ENCODE results near the gene ATXN10.

ATXN10 gene

GRCh38 chr22:45750626-45751025 lies 79.0 kb downstream of the ATXN10 start:
- peaks cover 0 to 2% of the 10 kb centered on the region in 2 donors for H3K4me1 ChIP-seq (ENCODE audit: control insufficient read depth in 1 of 2, insufficient read depth in 2 of 2, low read length in 2 of 2)
- H3K36me3 ChIP-seq (ENCODE audit: control insufficient read depth in 1 of 2, insufficient read depth in 2 of 2, low read length in 2 of 2): peaks cover 0 to 4% of the 10 kb centered on the region in 2 donors
- H3K27me3 ChIP-seq (ENCODE audit: low read depth, low read length): no peaks in the 10 kb centered on the region
- no peaks in the 10 kb centered on the region for H3K9me3 ChIP-seq (ENCODE audit: control insufficient read depth in 1 of 2, low read length in 2 of 2)
- no peak overlapping the region for H3K27ac ChIP-seq (ENCODE audit: low read length)
- no peak overlapping the region for H3K4me3 ChIP-seq (ENCODE audit: low read depth in 1 of 2, low read length in 2 of 2)

GRCh38 chr22:45752036-45752435 lies 80.4 kb downstream of the ATXN10 start:
- H3K27ac ChIP-seq (ENCODE audit: low read length): no peak overlapping the region
- H3K9me3 ChIP-seq (ENCODE audit: control insufficient read depth in 1 of 2, low read length in 2 of 2): no peaks in the 10 kb centered on the region
- H3K27me3 ChIP-seq (ENCODE audit: low read depth, low read length): no peaks in the 10 kb centered on the region
- H3K4me1 ChIP-seq (ENCODE audit: control insufficient read depth in 1 of 2, insufficient read depth in 2 of 2, low read length in 2 of 2): peaks cover 0 to 11% of the 10 kb centered on the region in 2 donors
- no peak overlapping the region for H3K4me3 ChIP-seq (ENCODE audit: low read depth in 1 of 2, low read length in 2 of 2)
- H3K36me3 ChIP-seq (ENCODE audit: control insufficient read depth in 1 of 2, insufficient read depth in 2 of 2, low read length in 2 of 2): peaks cover 0 to 4% of the 10 kb centered on the region in 2 donors

GRCh38 chr22:45754822-45755221 lies 83.2 kb downstream of the ATXN10 start:
- H3K9me3 ChIP-seq (ENCODE audit: control insufficient read depth in 1 of 2, low read length in 2 of 2): no peaks in the 10 kb centered on the region
- no peak overlapping the region for H3K27ac ChIP-seq (ENCODE audit: low read length)

GRCh38 chr22:45756558-45756957 lies 84.9 kb downstream of the ATXN10 start:
- Histone ChIP-seq H3K27me3 (ENCODE audit: low read depth, low read length) (no peaks in the 10 kb centered on the region), H3K9me3 (ENCODE audit: control insufficient read depth in 1 of 2, low read length in 2 of 2) (no peaks in the 10 kb centered on the region), H3K27ac (ENCODE audit: low read length) (no peak overlapping the region), H3K36me3 (ENCODE audit: control insufficient read depth in 1 of 2, insufficient read depth in 2 of 2, low read length in 2 of 2) (no peaks in the 10 kb centered on the region), H3K4me3 (ENCODE audit: low read depth in 1 of 2, low read length in 2 of 2) (no peak overlapping the region), H3K4me1 (ENCODE audit: control insufficient read depth in 1 of 2, insufficient read depth in 2 of 2, low read length in 2 of 2) (peaks cover 0 to 16% of the 10 kb centered on the region in 2 donors)

More at GRCh38 chr22:45754822-45755221, 83.2 kb downstream of the ATXN10 start:
- Histone ChIP-seq H3K36me3 (ENCODE audit: control insufficient read depth in 1 of 2, insufficient read depth in 2 of 2, low read length in 2 of 2) (peaks cover 0 to 4% of the 10 kb centered on the region in 2 donors), H3K4me3 (ENCODE audit: low read depth in 1 of 2, low read length in 2 of 2) (no peak overlapping the region), H3K4me1 (ENCODE audit: control insufficient read depth in 1 of 2, insufficient read depth in 2 of 2, low read length in 2 of 2) (peaks cover 0 to 16% of the 10 kb centered on the region in 2 donors), H3K27me3 (ENCODE audit: low read depth, low read length) (no peaks in the 10 kb centered on the region)

GRCh38 chr22:45757068-45757467 lies 85.4 kb downstream of the ATXN10 start:
- no peaks in the 10 kb centered on the region for H3K36me3 ChIP-seq (ENCODE audit: control insufficient read depth in 1 of 2, insufficient read depth in 2 of 2, low read length in 2 of 2)
- peaks cover 0 to 16% of the 10 kb centered on the region in 2 donors for H3K4me1 ChIP-seq (ENCODE audit: control insufficient read depth in 1 of 2, insufficient read depth in 2 of 2, low read length in 2 of 2)
- H3K27me3 ChIP-seq (ENCODE audit: low read depth, low read length): no peaks in the 10 kb centered on the region
- H3K9me3 ChIP-seq (ENCODE audit: control insufficient read depth in 1 of 2, low read length in 2 of 2): no peaks in the 10 kb centered on the region
- peak overlapping the region in 1 of 2 donors; percentile 21 for H3K4me3 ChIP-seq (ENCODE audit: low read depth in 1 of 2, low read length in 2 of 2)
- no peak overlapping the region for H3K27ac ChIP-seq (ENCODE audit: low read length)

GRCh38 chr22:45757936-45758335 lies 86.3 kb downstream of the ATXN10 start:
- H3K4me3 ChIP-seq (ENCODE audit: low read depth in 1 of 2, low read length in 2 of 2): no peak overlapping the region
- no peaks in the 10 kb centered on the region for H3K9me3 ChIP-seq (ENCODE audit: control insufficient read depth in 1 of 2, low read length in 2 of 2)
- H3K27me3 ChIP-seq (ENCODE audit: low read depth, low read length): no peaks in the 10 kb centered on the region
- H3K27ac ChIP-seq (ENCODE audit: low read length): no peak overlapping the region
- no peaks in the 10 kb centered on the region for H3K36me3 ChIP-seq (ENCODE audit: control insufficient read depth in 1 of 2, insufficient read depth in 2 of 2, low read length in 2 of 2)
- peaks cover 0 to 20% of the 10 kb centered on the region in 2 donors for H3K4me1 ChIP-seq (ENCODE audit: control insufficient read depth in 1 of 2, insufficient read depth in 2 of 2, low read length in 2 of 2)

GRCh38 chr22:45758603-45759002 lies 87.0 kb downstream of the ATXN10 start:
- no peaks in the 10 kb centered on the region for H3K36me3 ChIP-seq (ENCODE audit: control insufficient read depth in 1 of 2, insufficient read depth in 2 of 2, low read length in 2 of 2)
- H3K4me3 ChIP-seq (ENCODE audit: low read depth in 1 of 2, low read length in 2 of 2): no peak overlapping the region
- H3K4me1 ChIP-seq (ENCODE audit: control insufficient read depth in 1 of 2, insufficient read depth in 2 of 2, low read length in 2 of 2): peaks cover 0 to 20% of the 10 kb centered on the region in 2 donors
- H3K27me3 ChIP-seq (ENCODE audit: low read depth, low read length): no peaks in the 10 kb centered on the region
- no peaks in the 10 kb centered on the region for H3K9me3 ChIP-seq (ENCODE audit: control insufficient read depth in 1 of 2, low read length in 2 of 2)
- H3K27ac ChIP-seq (ENCODE audit: low read length): no peak overlapping the region

- H3K4me1 ChIP-seq (ENCODE audit: control insufficient read depth in 1 of 2, insufficient read depth in 2 of 2, low read length in 2 of 2): peaks cover 0 to 18% of the 10 kb centered on the region in 2 donors
- no peak overlapping the region for H3K27ac ChIP-seq (ENCODE audit: low read length)
- peaks cover 0 to 9% of the 10 kb centered on the region in 2 donors for H3K36me3 ChIP-seq (ENCODE audit: control insufficient read depth in 1 of 2, insufficient read depth in 2 of 2, low read length in 2 of 2)
- no peak overlapping the region for H3K4me3 ChIP-seq (ENCODE audit: low read depth in 1 of 2, low read length in 2 of 2)
- H3K27me3 ChIP-seq (ENCODE audit: low read depth, low read length): no peaks in the 10 kb centered on the region
- H3K9me3 ChIP-seq (ENCODE audit: control insufficient read depth in 1 of 2, low read length in 2 of 2): no peaks in the 10 kb centered on the region
Observed at GRCh38 chr22:45760682-45761081, 89.0 kb downstream of the ATXN10 start.

GRCh38 chr22:45762545-45763235 lies 91.1 kb downstream of the ATXN10 start:
- Histone ChIP-seq H3K4me3 (ENCODE audit: low read depth in 1 of 2, low read length in 2 of 2) (no peak overlapping the region), H3K27ac (ENCODE audit: low read length) (no peak overlapping the region), H3K9me3 (ENCODE audit: control insufficient read depth in 1 of 2, low read length in 2 of 2) (no peaks in the 10 kb centered on the region), H3K4me1 (ENCODE audit: control insufficient read depth in 1 of 2, insufficient read depth in 2 of 2, low read length in 2 of 2) (peaks cover 0 to 5% of the 10 kb centered on the region in 2 donors), H3K36me3 (ENCODE audit: control insufficient read depth in 1 of 2, insufficient read depth in 2 of 2, low read length in 2 of 2) (peaks cover 0 to 13% of the 10 kb centered on the region in 2 donors), H3K27me3 (ENCODE audit: low read depth, low read length) (no peaks in the 10 kb centered on the region)

GRCh38 chr22:45763236-45763624 lies 91.6 kb downstream of the ATXN10 start:
- peaks cover 0 to 13% of the 10 kb centered on the region in 2 donors for H3K36me3 ChIP-seq (ENCODE audit: control insufficient read depth in 1 of 2, insufficient read depth in 2 of 2, low read length in 2 of 2)
- no peaks in the 10 kb centered on the region for H3K9me3 ChIP-seq (ENCODE audit: control insufficient read depth in 1 of 2, low read length in 2 of 2)
- H3K27me3 ChIP-seq (ENCODE audit: low read depth, low read length): no peaks in the 10 kb centered on the region
- H3K27ac ChIP-seq (ENCODE audit: low read length): no peak overlapping the region
- H3K4me1 ChIP-seq (ENCODE audit: control insufficient read depth in 1 of 2, insufficient read depth in 2 of 2, low read length in 2 of 2): peaks cover 0 to 5% of the 10 kb centered on the region in 2 donors
- H3K4me3 ChIP-seq (ENCODE audit: low read depth in 1 of 2, low read length in 2 of 2): no peak overlapping the region

- H3K4me1 ChIP-seq (ENCODE audit: control insufficient read depth in 1 of 2, insufficient read depth in 2 of 2, low read length in 2 of 2): peaks cover 0 to 3% of the 10 kb centered on the region in 2 donors
- H3K27me3 ChIP-seq (ENCODE audit: low read depth, low read length): no peaks in the 10 kb centered on the region
- H3K4me3 ChIP-seq (ENCODE audit: low read depth in 1 of 2, low read length in 2 of 2): no peak overlapping the region
- no peak overlapping the region for H3K27ac ChIP-seq (ENCODE audit: low read length)
- peaks cover 0 to 20% of the 10 kb centered on the region in 2 donors for H3K36me3 ChIP-seq (ENCODE audit: control insufficient read depth in 1 of 2, insufficient read depth in 2 of 2, low read length in 2 of 2)
- H3K9me3 ChIP-seq (ENCODE audit: control insufficient read depth in 1 of 2, low read length in 2 of 2): no peaks in the 10 kb centered on the region
Observed at GRCh38 chr22:45768490-45768889, 96.9 kb downstream of the ATXN10 start.

Data from muscle layer of duodenum (tissue), 2 donors.